ENCODE measurements around the gene BCLAF3.

- TF ChIP-seq CTCF (IDR thresholded peaks at IDR 0.05) = no peak
- TF ChIP-seq POLR2A (IDR thresholded peaks at IDR 0.05) = no peak
- TF ChIP-seq POLR2AphosphoS5 (IDR thresholded peaks at IDR 0.05) = no peak
These were observed 41.5 kb downstream of the BCLAF3 start for GRCh38 chrX:19949340-19949739.
